C4-2B (cell line): ENCODE measurements around the gene NPAS3.

ENCODE experiments used
- H3K27ac ChIP-seq: fragments of 450-650 bp; 2 replicates; pipeline ENCODE4 v1.5.1; 2017
- ZFX ChIP-seq: fragments of 450-650 bp; IDR thresholded peaks from 2 replicates; pipeline ENCODE4 v1.6.1; 2017
- TF ChIP-seq, protein P1 (sequence below): fragments of 450-650 bp; conservative IDR thresholded peaks from 2 replicates; pipeline ENCODE4 v1.5.1; 2017; ENCODE audit warnings: mild to moderate bottlenecking

NPAS3 gene

DNA sequence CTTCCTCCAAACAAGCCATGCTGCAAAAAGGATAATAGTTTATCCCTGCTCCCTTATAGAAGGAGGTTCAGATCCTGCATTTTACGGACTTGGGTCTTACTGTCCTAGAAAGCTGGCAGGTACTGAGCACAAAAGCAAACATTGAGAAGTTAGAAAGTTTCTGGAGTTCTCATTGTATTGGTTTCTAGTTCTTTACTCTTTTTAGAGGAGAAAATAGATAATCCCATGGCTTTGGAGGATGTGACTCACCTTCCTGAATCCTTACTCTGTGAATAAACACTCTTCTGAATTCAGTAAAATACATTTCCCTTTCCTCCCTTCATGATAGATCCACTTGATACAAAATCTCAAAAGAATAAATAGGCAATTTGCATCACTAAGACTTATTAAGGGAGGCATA lies 188.9 kb downstream of the NPAS3 start:
- TF ChIP-seq, protein P1, sequence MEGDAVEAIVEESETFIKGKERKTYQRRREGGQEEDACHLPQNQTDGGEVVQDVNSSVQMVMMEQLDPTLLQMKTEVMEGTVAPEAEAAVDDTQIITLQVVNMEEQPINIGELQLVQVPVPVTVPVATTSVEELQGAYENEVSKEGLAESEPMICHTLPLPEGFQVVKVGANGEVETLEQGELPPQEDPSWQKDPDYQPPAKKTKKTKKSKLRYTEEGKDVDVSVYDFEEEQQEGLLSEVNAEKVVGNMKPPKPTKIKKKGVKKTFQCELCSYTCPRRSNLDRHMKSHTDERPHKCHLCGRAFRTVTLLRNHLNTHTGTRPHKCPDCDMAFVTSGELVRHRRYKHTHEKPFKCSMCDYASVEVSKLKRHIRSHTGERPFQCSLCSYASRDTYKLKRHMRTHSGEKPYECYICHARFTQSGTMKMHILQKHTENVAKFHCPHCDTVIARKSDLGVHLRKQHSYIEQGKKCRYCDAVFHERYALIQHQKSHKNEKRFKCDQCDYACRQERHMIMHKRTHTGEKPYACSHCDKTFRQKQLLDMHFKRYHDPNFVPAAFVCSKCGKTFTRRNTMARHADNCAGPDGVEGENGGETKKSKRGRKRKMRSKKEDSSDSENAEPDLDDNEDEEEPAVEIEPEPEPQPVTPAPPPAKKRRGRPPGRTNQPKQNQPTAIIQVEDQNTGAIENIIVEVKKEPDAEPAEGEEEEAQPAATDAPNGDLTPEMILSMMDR: no peak
- no peak for TF ChIP-seq ZFX
- no peak overlapping the region for H3K27ac ChIP-seq

DNA sequence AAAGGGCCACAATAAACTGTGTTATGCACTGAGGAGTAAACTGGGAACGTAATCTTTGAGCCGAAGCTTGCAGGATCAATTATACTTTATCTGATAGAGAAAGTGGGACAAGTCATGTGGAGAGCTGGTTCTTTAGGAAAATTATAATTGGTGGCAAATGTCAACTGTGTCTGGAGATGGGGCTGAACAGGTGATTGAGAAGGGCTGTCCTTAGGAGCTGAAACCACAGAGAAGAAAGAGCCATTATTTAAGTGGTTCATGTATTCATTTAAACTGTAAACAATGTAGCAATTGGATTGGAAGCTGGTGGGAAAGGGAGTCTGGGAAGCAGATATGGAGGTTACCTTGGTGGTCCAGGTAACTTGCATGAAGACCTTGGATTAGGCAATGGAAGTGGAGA lies 193.1 kb downstream of the NPAS3 start:
- TF ChIP-seq, protein P1: no peak
- TF ChIP-seq ZFX: no peak
- H3K27ac ChIP-seq: no peak overlapping the region

DNA sequence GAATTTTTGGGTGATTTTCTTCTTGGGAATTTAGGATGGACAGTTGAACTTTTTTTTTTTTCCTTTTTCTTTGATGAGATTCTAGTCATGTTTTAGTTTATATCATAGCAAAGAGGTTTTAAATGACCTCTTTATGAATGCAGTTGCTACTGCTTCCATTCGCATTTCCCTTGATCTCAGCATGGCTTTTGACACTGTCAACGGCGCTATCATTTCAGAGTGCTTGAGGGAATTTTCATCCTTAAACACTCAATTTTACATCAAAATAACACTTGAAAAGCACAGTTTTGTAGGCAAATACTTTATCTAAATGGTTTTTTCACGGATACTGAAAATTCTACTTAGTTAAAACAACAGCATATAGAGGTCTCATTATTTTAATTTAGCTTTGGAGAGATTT lies 195.5 kb downstream of the NPAS3 start:
- no peak overlapping the region for H3K27ac ChIP-seq
- no peak for TF ChIP-seq ZFX
- TF ChIP-seq, protein P1: no peak

DNA sequence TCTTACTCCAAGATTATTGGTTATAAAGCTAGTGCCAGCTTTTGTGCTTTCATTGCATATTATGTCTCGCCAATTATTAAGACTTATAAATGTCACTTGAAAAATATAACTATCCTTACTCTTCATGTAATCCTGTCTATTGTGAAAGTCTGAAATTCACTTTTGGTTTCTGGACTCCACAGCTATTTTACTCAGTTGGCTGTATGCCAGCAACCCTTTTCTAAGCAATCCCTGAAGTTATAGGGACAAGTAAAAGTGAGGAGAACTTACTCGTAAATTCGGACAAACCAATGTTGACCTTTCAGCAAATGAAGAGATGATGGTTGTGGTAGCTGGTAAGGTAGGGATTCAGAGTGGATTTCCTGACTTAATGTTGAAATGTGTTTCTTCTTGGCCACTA lies 196.3 kb downstream of the NPAS3 start:
- TF ChIP-seq, protein P1: no peak
- TF ChIP-seq ZFX: no peak
- no peak overlapping the region for H3K27ac ChIP-seq

DNA sequence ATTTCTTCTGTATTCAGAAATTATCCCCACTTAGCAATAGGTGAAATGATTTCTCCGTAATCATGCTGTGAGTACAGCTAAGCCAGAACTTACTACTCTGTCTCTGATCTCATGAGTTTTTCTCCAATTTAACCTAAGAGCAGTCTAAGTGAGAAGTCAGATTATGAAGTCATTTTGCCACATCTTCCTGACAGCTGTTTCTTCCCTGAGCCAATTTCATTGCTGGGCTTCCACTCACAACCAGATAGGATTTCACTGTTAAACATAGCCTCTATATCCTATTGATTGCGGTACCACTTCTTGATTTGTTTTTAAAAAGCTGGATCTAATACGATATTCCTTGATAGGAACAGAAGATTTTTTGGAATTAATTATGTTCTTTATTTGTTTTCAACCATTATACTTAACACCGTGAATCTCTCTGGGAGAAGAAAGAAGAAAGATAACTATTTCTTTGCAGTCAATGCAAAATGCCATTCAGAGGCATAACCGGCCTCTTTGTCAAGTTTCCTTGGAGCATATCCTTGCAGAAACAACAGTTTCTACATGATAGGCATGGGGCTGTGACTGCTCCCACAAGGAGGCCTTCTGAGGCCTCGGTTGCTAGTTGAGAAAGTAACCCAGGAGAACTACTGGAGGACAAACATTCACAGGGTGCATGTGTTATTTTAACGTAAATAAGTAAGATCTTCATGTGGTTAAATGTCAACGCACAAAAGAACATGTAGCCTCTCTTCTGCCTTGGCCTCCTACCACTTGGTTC lies 212.2 kb downstream of the NPAS3 start:
- no peak overlapping the region for H3K27ac ChIP-seq
- TF ChIP-seq, protein P1: no peak
- TF ChIP-seq ZFX: no peak

DNA sequence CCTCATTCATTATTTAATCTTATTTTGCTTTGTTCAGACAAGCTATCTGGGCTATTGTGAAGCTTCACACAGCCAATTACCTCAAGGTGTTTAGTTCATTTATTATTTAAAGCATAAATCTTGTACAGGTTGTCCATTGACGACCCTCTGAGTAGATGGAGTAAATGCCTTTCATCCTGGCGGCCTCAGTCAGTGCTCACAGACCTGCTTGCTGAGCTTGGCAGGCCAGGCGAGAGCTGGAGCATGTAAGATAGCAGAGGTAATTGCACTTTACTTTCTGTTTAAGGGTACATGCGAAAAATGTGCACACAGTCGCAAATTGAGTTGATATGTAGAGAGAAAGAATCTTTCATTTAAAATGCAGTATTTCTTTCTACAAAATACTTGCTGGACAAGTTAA lies 224.4 kb downstream of the NPAS3 start:
- TF ChIP-seq, protein P1: no peak
- TF ChIP-seq ZFX: no peak
- H3K27ac ChIP-seq: no peak overlapping the region

DNA sequence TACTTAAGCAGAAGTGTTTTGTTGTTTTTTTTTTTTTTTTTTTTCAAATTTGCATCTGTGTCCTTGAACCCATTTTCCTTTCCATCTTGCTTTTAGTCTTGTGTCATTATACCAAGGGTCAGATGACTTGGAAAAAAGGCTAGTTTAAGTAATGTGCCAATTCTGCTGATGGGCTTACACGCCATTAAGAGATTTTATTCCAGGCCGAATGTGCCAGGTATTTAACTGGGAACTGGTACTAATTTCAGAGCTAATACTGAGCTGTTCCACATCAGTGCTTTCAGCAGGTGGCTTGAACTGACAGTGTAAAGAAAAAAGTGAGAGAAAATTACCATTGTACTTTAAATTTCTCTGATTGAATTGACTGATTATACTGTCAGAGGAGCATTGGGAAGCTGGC lies 224.9 kb downstream of the NPAS3 start:
- TF ChIP-seq ZFX: no peak
- TF ChIP-seq, protein P1: no peak
- H3K27ac ChIP-seq: no peak overlapping the region
